ENCODE data around the gene ARHGAP8.

GRCh38 chr22:44839721-44840120 lies 87.3 kb downstream of the ARHGAP8 start:
- no peak for TF ChIP-seq CTCF (IDR thresholded peaks at IDR 0.05)
- TF ChIP-seq EP300 (IDR thresholded peaks at IDR 0.05): no peak
- TF ChIP-seq POLR2A (IDR thresholded peaks at IDR 0.05): no peak
